ENCODE results near the gene FBXO7.

DNA sequence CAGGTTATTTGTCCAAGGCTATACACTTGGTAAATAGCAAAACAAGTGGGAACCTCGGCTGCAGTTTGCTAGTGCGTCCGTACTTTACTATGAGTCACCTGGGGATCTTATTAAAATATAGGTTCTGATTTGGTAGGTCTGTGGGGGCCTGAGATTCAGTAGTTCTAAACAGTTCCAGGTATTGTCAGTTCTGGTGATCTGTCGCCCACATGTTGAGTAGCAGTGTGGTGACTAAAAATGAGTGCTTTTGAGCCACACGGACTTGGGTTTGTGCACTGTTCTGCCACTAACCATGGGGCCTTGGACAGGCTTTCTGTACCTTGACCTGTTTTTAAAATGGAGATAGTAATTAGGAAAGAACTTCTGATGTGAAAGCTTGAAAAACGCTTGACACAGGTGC, 15.7 kb downstream of the FBXO7 start:
- TF ChIP-seq, protein P1, sequence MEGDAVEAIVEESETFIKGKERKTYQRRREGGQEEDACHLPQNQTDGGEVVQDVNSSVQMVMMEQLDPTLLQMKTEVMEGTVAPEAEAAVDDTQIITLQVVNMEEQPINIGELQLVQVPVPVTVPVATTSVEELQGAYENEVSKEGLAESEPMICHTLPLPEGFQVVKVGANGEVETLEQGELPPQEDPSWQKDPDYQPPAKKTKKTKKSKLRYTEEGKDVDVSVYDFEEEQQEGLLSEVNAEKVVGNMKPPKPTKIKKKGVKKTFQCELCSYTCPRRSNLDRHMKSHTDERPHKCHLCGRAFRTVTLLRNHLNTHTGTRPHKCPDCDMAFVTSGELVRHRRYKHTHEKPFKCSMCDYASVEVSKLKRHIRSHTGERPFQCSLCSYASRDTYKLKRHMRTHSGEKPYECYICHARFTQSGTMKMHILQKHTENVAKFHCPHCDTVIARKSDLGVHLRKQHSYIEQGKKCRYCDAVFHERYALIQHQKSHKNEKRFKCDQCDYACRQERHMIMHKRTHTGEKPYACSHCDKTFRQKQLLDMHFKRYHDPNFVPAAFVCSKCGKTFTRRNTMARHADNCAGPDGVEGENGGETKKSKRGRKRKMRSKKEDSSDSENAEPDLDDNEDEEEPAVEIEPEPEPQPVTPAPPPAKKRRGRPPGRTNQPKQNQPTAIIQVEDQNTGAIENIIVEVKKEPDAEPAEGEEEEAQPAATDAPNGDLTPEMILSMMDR (IDR thresholded peaks at IDR 0.05), result no peak
- no peak for TF ChIP-seq POLR2A (IDR thresholded peaks at IDR 0.05)

Data from heart left ventricle (tissue), 13 donors.